ENCODE data around the gene NFIX. TPM values are rescaled to one million over a fixed set of nuclear protein-coding genes. Genes with fewer than 3 reads are reported as not detected.

The NFIX gene
- total and polyA plus RNA-seq, 2 of the 13 experiments (the other 11 are each of a cell fraction or from before 2014, with no cell fraction given): 3.4 to 5.4 TPM

DNA sequence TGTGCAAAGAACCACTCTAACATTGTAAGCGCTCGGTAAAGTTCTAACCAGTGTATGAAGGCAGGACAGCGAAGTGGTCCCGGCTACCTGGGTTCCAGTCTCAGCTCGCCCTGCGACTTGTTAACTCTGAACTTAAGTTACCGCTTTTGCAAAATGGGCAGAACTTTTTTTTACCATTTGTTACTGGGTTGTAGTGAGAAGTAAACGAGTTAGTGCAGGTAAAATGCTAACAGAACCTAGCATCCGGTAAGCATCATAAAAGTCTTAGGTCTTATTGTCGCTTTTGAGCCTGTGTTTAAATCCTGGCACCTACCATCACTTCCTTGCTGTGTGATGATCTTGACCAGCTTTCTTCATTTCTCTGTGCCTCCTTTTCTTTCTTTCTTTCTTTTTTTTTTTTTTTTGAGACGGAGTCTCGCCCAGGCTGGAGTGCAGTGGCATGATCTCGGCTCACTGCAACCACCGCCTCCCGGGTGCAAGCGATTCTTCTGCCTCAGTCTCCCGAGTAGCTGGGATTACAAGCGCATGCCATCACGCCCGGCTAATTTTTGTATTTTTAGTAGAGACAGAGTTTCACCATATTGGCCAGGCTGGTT lies 122.0 kb downstream of the NFIX start:
- H3K4me1 ChIP-seq (ENCODE audit: insufficient read depth, low read length): peaks cover 42% of the 10 kb centered on the region
- ATAC-seq (peak; percentile 13), DNase-seq (ENCODE audit: low spot score) (no peak), FAIRE-seq (no peak)
- in situ Hi-C loops (cut with HindIII; ENCODE audit: extremely low pct_ligation_motif_present, low pct_unique_long_range_greater_than_20kb): loop anchor here (5.0 kb wide), 1 partner anchor 35 kb away; the partner anchor contains the start of genes IER2 and STX10
- H2AFZ ChIP-seq (ENCODE audit: low read length): peak overlapping the region; percentile 85
- peak overlapping the region; percentile 89 for H3K9ac ChIP-seq (ENCODE audit: insufficient read depth, low read depth, low read length)
- intact Hi-C loops (cut with micrococcal nuclease; ENCODE audit: unreplicated experiment): loop anchor here (5.0 kb wide), 1 partner anchor 35 kb away; the partner anchor contains the start of genes IER2 and STX10
- TF ChIP-seq FOXP1 (IDR thresholded peaks at IDR 0.05) (no peak), FOXP1 (CRISPR knock-in tag; IDR thresholded peaks at IDR 0.05) (no peak), ZIK1 (CRISPR knock-in tag; IDR thresholded peaks at IDR 0.05; ENCODE audit: borderline replicate concordance, low read depth) (no peak), ZNF878 (CRISPR knock-in tag; IDR thresholded peaks at IDR 0.05) (0 out of 2 replicates have a peak, but pooled peaks have one; percentile 36), GABPA (IDR thresholded peaks at IDR 0.05; ENCODE audit: low read depth, low read length) (no peak), GABPA (CRISPR knock-in tag; IDR thresholded peaks at IDR 0.05; ENCODE audit: low read depth) (no peak), GZF1 (CRISPR knock-in tag; IDR thresholded peaks at IDR 0.05) (no peak), BCL6 (CRISPR knock-in tag; IDR thresholded peaks at IDR 0.05) (peak; percentile 36; the same call in 1 of the 2 replicates), CHD4 (IDR thresholded peaks at IDR 0.05; ENCODE audit: borderline replicate concordance, low read length) (peak; percentile 86; the same call in 1 of the 2 replicates), NONO (IDR thresholded peaks at IDR 0.05) (no peak), NONO (CRISPR knock-in tag; conservative IDR thresholded peaks at IDR 0.05) (no peak), PITX1 (CRISPR knock-in tag; IDR thresholded peaks at IDR 0.05) (no peak; the same call in 1 of the 2 replicates), ZNF788 (CRISPR knock-in tag; IDR thresholded peaks at IDR 0.05; ENCODE audit: borderline replicate concordance) (no peak), RBAK (CRISPR knock-in tag; IDR thresholded peaks at IDR 0.05) (no peak), PCBP2 (optimal IDR thresholded peaks at IDR 0.05; ENCODE audit: low read depth, low read length, poor library complexity, severe bottlenecking) (no peak), NFYC (CRISPR knock-in tag; IDR thresholded peaks at IDR 0.05) (no peak), MED1 (CRISPR knock-in tag; IDR thresholded peaks at IDR 0.05) (no peak), SRY (CRISPR knock-in tag; IDR thresholded peaks at IDR 0.05) (0 out of 2 replicates have a peak, but pooled peaks have one; percentile 22), TBX3 (IDR thresholded peaks at IDR 0.05; ENCODE audit: borderline replicate concordance) (no peak), ZNF879 (CRISPR knock-in tag; IDR thresholded peaks at IDR 0.05) (no peak)
- TF ChIP-seq, protein P1, sequence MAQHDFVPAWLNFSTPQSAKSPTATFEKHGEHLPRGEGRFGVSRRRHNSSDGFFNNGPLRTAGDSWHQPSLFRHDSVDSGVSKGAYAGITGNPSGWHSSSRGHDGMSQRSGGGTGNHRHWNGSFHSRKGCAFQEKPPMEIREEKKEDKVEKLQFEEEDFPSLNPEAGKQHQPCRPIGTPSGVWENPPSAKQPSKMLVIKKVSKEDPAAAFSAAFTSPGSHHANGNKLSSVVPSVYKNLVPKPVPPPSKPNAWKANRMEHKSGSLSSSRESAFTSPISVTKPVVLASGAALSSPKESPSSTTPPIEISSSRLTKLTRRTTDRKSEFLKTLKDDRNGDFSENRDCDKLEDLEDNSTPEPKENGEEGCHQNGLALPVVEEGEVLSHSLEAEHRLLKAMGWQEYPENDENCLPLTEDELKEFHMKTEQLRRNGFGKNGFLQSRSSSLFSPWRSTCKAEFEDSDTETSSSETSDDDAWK (CRISPR knock-in tag; IDR thresholded peaks at IDR 0.05): no peak
- no peaks in the 10 kb centered on the region; a peak in 1 of 5 replicates for H3K27me3 ChIP-seq (ENCODE audit: control insufficient read depth in 1 of 2, insufficient read depth in 2 of 2, low read length in 2 of 2)
- peak overlapping the region; percentile 83 for H3K27ac ChIP-seq (ENCODE audit: extremely low read length, insufficient read depth, low read length)
- peaks cover 8 to 32% of the 10 kb centered on the region in 2 experiments; a peak in 4 of 5 replicates for H3K36me3 ChIP-seq (replicated peaks in 1 of 2; ENCODE audit: control insufficient read depth in 1 of 2, insufficient read depth in 2 of 2, low read length in 2 of 2)
- H3K4me2 ChIP-seq (ENCODE audit: low read depth, low read length): peak overlapping the region; percentile 95
- peak overlapping the region; percentile 94 to 96 (median 95) for H3K4me3 ChIP-seq (replicated peaks in 1 of 3; ENCODE audit: insufficient read depth in 1 of 3, low read depth in 2 of 3, low read length in 3 of 3)
- peaks cover 22% of the 10 kb centered on the region for H4K20me1 ChIP-seq (ENCODE audit: insufficient read depth, low read length)
- H3K79me2 ChIP-seq (ENCODE audit: insufficient read depth, low read length): peaks cover 56% of the 10 kb centered on the region
- no peaks in the 10 kb centered on the region for H3K9me3 ChIP-seq (ENCODE audit: low read length)
- POLR2A ChIA-PET: interaction anchor here (0.6 to 2.7 kb wide), 14 partner anchors 11 to 456 kb away, joined by 3 to 20 read pairs (median 4); partner anchors contain the start of genes FARSA, IER2, JUNB and STX10
- no TSS peak for BruUV-seq (replicated peaks)
- 2% methylated on average over 20 of the region's 20 CpGs for WGBS (ENCODE audit: low lambda C conversion rate)
- CTCF ChIA-PET (ENCODE audit: low intra/inter-chr PET ratio, low total read pairs): no interaction called here
